SJCRH30 (cell line): ENCODE results near the gene ZNF254. TPM values are rescaled to one million over a fixed set of nuclear protein-coding genes. Genes with fewer than 3 reads are reported as not detected.
"Not testable (repeated sequence)": the region's sequence is repeated elsewhere in the genome, so short reads cannot be mapped to it uniquely, and the experiment has no call there.

Source experiments
- DNase-seq, 2 experiments: peaks; one replicate each; pipeline ENCODE4 v3.0.0-alpha.2; 2015 to 2020
- H3K27ac ChIP-seq: fragments of 250-450 bp; sonication (Bioruptor Pico); 2 replicates; pipeline ENCODE4 v1.5.1; 2020; ENCODE audit warnings: mild to moderate bottlenecking, moderate library complexity
- H3K27me3 ChIP-seq: fragments of 250-450 bp; sonication (Bioruptor Pico); 2 replicates; pipeline ENCODE4 v1.5.1; 2020; ENCODE audit warnings: mild to moderate bottlenecking, moderate library complexity
- H3K36me3 ChIP-seq: fragments of 250-450 bp; sonication (Bioruptor Pico); 2 replicates; pipeline ENCODE4 v1.5.1; 2020; ENCODE audit warnings: mild to moderate bottlenecking, moderate library complexity
- H3K4me1 ChIP-seq: fragments of 250-450 bp; sonication (Bioruptor Pico); 2 replicates; pipeline ENCODE4 v1.5.1; 2020; ENCODE audit warnings: mild to moderate bottlenecking, moderate library complexity
- H3K4me3 ChIP-seq: fragments of 250-450 bp; sonication (Bioruptor Pico); 2 replicates; pipeline ENCODE4 v1.5.1; 2020; ENCODE audit warnings: mild to moderate bottlenecking, moderate library complexity
- H3K9me3 ChIP-seq: fragments of 250-450 bp; sonication (Bioruptor Pico); replicated peaks from 2 replicates; pipeline ENCODE4 v1.5.1; 2020; ENCODE audit warnings: mild to moderate bottlenecking, moderate library complexity
- total RNA-seq: library from RNA; depleted of rRNA; stranded (reverse); fragments of >200 nt; shearing (Covaris generic); gene quantifications from 2 replicates; pipeline ENCODE4 v1.2.3, GENCODE V29; 2014; rRNA removed

The ZNF254 gene
- total RNA-seq, 1 experiment from 2014 or later: 29.4 TPM

- Histone ChIP-seq H3K36me3 (peaks cover 68% of the 10 kb centered on the region), H3K9me3 (peaks cover 15% of the 10 kb centered on the region)
- not testable (repeated sequence) for H3K4me3 ChIP-seq, H3K27me3 ChIP-seq, DNase-seq, H3K4me1 ChIP-seq, H3K27ac ChIP-seq
These were observed 13.6 kb downstream of the ZNF254 start for GRCh38 chr19:24100597-24100996.

GRCh38 chr19:24101459-24102115 lies 14.6 kb downstream of the ZNF254 start:
- Histone ChIP-seq H3K4me1 (no peaks in the 10 kb centered on the region), H3K9me3 (peaks cover 10% of the 10 kb centered on the region), H3K27ac (no peak overlapping the region), H3K27me3 (no peaks in the 10 kb centered on the region), H3K4me3 (no peak overlapping the region), H3K36me3 (peaks cover 73% of the 10 kb centered on the region)
- no peak for DNase-seq

GRCh38 chr19:24127601-24128000 lies 40.6 kb downstream of the ZNF254 start:
- peak in 1 of 2 experiments; percentile 3 for DNase-seq
- no peaks in the 10 kb centered on the region for H3K27me3 ChIP-seq
- H3K36me3 ChIP-seq: peaks cover 65% of the 10 kb centered on the region
- no peak overlapping the region for H3K27ac ChIP-seq
- H3K4me1 ChIP-seq: no peaks in the 10 kb centered on the region
- H3K4me3 ChIP-seq: no peak overlapping the region
- H3K9me3 ChIP-seq: peaks cover 50% of the 10 kb centered on the region

- no peaks in the 10 kb centered on the region for H3K27me3 ChIP-seq
- peak in 1 of 2 experiments; percentile 10 for DNase-seq
- peaks cover 4% of the 10 kb centered on the region; the same call in 1 of the 2 replicates for H3K9me3 ChIP-seq
- no peak overlapping the region for H3K27ac ChIP-seq
- H3K36me3 ChIP-seq: peaks cover 18% of the 10 kb centered on the region
- no peaks in the 10 kb centered on the region for H3K4me1 ChIP-seq
- H3K4me3 ChIP-seq: no peak overlapping the region
These were observed 53.1 kb downstream of the ZNF254 start for GRCh38 chr19:24140099-24140498.

GRCh38 chr19:24140591-24140990 lies 53.6 kb downstream of the ZNF254 start:
- DNase-seq: no peak
- Histone ChIP-seq H3K9me3 (peaks cover 4% of the 10 kb centered on the region), H3K4me3 (no peak overlapping the region), H3K27me3 (no peaks in the 10 kb centered on the region), H3K4me1 (no peaks in the 10 kb centered on the region), H3K36me3 (peaks cover 18% of the 10 kb centered on the region), H3K27ac (no peak overlapping the region)

GRCh38 chr19:24141612-24142011 lies 54.6 kb downstream of the ZNF254 start:
- no peak overlapping the region for H3K27ac ChIP-seq
- no peak for DNase-seq
- H3K27me3 ChIP-seq: no peaks in the 10 kb centered on the region
- peaks cover 9% of the 10 kb centered on the region for H3K36me3 ChIP-seq
- H3K4me3 ChIP-seq: no peak overlapping the region
- H3K9me3 ChIP-seq: peaks cover 1% of the 10 kb centered on the region
- no peaks in the 10 kb centered on the region for H3K4me1 ChIP-seq

- no peak for DNase-seq
- H3K27ac ChIP-seq: no peak overlapping the region
- no peaks in the 10 kb centered on the region for H3K4me1 ChIP-seq
- peaks cover 7% of the 10 kb centered on the region; the same call in 1 of the 2 replicates for H3K36me3 ChIP-seq
- H3K9me3 ChIP-seq: peaks cover 3% of the 10 kb centered on the region
- no peak overlapping the region for H3K4me3 ChIP-seq
- H3K27me3 ChIP-seq: no peaks in the 10 kb centered on the region
These were observed 55.8 kb downstream of the ZNF254 start for GRCh38 chr19:24142771-24143170.

GRCh38 chr19:24159707-24160106 lies 72.7 kb downstream of the ZNF254 start:
- Histone ChIP-seq H3K4me1 (no peaks in the 10 kb centered on the region), H3K27ac (no peak overlapping the region), H3K4me3 (no peak overlapping the region), H3K9me3 (peaks cover 5% of the 10 kb centered on the region), H3K27me3 (no peaks in the 10 kb centered on the region), H3K36me3 (peaks cover 9% of the 10 kb centered on the region; the same call in 1 of the 2 replicates)
- DNase-seq: peak in 1 of 2 experiments; percentile 9

- H3K4me3 ChIP-seq: no peak overlapping the region
- no peaks in the 10 kb centered on the region for H3K27me3 ChIP-seq
- H3K36me3 ChIP-seq: no peaks in the 10 kb centered on the region
- H3K27ac ChIP-seq: peak overlapping the region; percentile 62
- H3K9me3 ChIP-seq: peaks cover 5% of the 10 kb centered on the region
- H3K4me1 ChIP-seq: peaks cover 10% of the 10 kb centered on the region
- peak; percentile 13 to 20 for DNase-seq
These were observed 79.1 kb downstream of the ZNF254 start for GRCh38 chr19:24166055-24166454.

- Histone ChIP-seq H3K9me3 (no peaks in the 10 kb centered on the region), H3K27me3 (no peaks in the 10 kb centered on the region), H3K4me3 (no peak overlapping the region), H3K27ac (no peak overlapping the region), H3K4me1 (no peaks in the 10 kb centered on the region), H3K36me3 (no peaks in the 10 kb centered on the region)
- DNase-seq: no peak
These were observed 86.9 kb downstream of the ZNF254 start for GRCh38 chr19:24173882-24174281.

GRCh38 chr19:24177686-24178085 lies 90.7 kb downstream of the ZNF254 start:
- Histone ChIP-seq H3K27me3 (no peaks in the 10 kb centered on the region), H3K36me3 (no peaks in the 10 kb centered on the region), H3K27ac (no peak overlapping the region), H3K9me3 (no peaks in the 10 kb centered on the region), H3K4me1 (no peaks in the 10 kb centered on the region), H3K4me3 (no peak overlapping the region)
- DNase-seq: no peak

GRCh38 chr19:24178207-24178606 lies 91.2 kb downstream of the ZNF254 start:
- Histone ChIP-seq H3K4me1 (no peaks in the 10 kb centered on the region), H3K36me3 (no peaks in the 10 kb centered on the region), H3K9me3 (no peaks in the 10 kb centered on the region), H3K4me3 (no peak overlapping the region), H3K27me3 (no peaks in the 10 kb centered on the region), H3K27ac (no peak overlapping the region)
- no peak for DNase-seq

Other genes starting within 250 kb of the ZNF254 start
- gene ZNF726, start 172.3 kb upstream of the ZNF254 start, total RNA-seq: 23.3 and 25.3 TPM in 2 replicates